ENCODE data around the gene CCT5.
"Not testable (repeated sequence)": the region's sequence is repeated elsewhere in the genome, so short reads cannot be mapped to it uniquely, and the experiment has no call there.

CCT5 gene

DNA sequence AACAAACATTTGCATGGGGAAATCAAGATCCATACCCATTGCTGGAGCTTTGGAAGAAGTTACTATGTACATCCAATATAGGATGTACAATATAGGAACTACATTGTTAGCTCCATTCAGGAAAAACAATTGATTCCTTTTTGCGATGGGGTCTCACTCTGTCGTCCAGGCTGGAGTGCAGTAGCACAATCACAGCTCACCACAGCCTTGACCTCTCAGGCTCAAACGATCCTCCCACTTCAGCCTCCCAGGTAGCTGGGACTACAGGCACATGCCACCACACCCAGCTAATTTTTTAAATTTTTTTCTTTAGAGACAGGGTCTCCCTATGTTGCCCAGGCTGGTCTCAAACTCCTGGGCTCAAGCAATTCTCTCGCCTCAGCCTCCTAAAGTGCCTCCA is 2.9 kb upstream of the CCT5 start:
- DNase-seq = not testable (repeated sequence)

DNA sequence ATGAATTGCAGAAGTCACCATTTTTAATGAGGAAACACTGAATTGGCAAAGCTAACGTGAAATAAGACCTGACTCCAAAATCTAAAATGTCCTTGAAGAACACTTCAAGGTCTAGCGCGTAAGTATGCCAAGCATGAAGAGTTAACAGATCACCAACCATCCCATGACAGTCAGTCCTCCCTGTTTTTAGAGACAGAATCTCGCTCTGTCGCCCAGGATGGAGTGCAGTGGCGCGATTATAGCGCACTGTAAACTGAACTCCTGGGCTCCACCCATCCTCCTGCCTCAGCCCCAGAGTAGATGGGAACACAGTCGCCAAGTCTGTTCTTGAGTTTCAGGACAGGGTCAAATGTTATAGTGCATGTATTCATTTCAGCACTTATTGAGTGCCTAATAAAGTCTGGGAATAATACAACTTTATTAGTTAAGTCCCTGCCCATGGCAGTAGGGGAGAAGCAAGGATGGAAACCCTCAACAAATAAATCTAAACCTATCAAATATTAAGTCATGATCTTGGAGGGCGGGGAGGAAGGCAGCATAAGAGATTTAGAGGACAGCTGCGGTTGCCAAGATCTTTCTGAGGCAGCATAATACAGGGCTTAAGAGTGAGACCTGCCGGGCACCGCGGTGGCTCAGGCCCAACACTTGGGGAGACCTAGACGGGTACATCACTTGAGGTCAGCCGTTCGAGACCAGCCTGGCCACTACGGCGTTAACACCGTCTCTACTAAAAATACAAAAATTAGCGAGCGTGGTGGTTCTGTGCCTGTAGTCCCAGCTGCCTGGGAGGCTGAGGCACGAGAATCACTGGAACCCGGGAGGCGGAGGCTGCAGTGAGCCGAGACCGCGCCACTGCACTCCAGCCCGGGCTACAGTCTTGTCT is 1.5 kb upstream of the CCT5 start:
- no peak for DNase-seq

DNA sequence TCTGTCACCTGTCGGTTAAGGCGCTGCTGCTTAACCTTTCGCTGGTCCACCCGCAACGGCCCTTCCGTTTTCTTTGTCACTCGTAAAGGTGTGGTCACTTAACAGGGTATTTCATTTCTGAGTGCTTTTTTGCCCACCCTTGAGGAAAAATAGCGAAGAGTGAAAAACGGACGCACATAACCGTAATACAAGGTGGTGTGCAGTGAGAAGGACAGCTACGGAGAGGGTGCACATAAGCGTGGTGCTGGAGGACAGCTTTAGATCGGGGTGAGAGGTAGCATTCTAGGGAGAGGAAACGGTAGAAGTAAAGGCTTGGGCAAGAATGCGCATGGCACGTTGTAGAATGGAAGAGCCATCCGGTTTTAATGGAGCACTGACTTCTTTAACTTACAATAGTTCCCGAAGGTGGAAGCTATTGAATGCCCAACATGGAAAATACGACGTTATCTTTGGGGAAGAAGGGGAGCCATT is 761 bp downstream of the CCT5 start:
- DNase-seq = peak in 1 of 2 experiments; percentile 7

DNA sequence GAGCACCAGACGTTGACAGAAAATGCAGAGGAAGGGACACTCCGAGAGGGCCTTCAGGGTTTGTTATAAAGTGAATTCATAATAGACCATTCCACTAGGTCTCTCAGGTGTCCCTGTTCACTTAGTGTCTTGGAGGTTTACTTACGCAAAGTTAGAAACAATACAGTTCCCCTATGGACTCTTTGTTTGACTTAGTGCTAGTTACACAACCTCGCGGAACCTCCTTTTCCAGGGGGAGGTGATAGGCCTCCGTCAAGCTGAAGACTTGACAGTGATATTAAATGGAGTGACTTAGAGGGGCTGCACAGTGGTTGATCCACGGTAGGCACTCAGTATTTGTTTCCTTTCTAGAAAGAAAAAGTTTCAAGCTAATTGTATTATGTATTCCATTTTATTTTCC is 1.3 kb downstream of the CCT5 start:
- no peak for DNase-seq

DNA sequence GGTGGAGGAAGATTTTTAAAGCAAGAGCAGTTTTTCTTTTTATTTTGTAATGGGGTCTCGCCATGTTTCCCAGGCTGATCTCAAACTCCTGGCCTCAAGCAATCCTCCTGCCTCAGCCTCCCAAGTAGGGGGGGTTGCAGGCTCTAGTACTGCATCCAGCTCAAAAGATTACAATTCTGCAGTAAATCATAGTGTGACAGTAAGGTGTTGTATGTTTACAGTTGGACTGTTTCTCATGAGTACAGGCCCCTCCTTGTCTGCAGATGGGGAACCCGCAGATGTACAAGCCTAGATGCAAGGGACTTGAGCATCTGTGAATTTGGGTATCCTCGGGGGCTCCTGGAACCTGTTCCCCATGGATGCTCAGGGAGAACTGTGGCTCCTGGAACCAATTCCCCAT is 3.3 kb downstream of the CCT5 start:
- DNase-seq = no peak

DNA sequence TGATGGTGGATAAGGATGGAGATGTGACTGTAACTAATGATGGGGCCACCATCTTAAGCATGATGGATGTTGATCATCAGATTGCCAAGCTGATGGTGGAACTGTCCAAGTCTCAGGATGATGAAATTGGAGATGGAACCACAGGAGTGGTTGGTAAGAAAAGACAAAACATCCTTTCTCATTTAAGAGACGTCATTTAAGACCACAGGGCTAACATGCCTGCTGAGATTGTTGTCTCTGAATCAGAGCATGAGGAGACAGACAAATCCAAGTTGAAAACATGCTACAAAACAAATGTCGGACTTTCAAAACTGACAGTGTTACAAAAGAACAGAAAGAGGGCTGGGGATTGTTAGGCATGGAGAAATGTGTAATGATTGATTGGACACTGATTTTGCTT is 4.6 kb downstream of the CCT5 start:
- no peak for DNase-seq

DNA sequence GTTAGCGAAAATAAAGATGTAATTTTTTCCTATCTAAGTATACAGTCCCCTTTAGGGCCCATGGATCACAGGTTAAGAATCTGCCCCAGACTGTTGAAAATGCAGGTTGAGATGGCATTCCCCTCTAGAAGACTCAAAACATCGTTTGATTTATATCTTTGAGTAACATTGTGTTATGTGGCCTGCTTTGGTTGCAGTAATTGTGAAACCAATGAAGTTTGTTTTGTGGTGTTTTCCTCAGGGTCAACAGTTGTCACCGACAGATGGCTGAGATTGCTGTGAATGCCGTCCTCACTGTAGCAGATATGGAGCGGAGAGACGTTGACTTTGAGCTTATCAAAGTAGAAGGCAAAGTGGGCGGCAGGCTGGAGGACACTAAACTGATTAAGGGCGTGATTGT is 7.8 kb downstream of the CCT5 start:
- no peak for DNase-seq

DNA sequence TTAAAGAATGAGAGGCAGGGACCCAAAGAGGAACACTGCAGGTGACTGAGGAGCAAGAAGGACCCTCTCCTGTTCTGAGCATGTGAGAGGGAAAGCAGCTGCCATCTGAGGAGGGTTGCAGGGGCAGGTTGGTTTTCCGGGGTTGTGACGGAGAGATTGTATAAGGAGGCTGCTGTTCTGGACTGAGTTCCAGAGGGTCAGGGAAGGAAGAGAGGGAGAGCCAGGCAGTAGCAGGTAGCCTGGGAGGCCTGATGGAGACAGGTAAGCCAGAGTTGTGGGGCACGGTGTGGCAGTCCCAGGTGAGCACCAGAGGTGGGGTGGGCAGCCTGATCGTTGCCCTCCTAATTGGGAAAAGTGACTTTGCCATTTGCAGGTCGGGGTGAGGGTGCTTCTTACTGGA is 9.8 kb downstream of the CCT5 start:
- no peak for DNase-seq

DNA sequence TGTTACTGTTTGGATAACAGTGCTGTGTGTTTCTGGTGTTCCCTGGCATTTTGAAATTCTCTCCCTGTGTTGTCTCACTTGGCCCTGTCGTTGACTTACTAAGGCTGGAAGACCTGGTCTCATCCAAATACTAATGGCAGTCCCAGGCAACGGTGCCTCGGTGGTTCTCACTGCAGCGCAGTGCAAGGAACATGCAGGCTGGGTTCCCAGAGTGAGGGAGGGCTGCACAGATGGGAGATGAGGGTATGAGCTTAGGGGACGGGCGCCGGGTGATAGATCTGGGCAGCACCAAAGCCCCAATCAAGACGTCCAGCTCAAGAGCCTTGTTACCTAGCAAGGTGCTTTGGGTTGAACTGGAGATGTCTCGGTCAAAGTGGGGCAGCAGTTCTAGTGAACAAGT is 11.0 kb downstream of the CCT5 start:
- no peak for DNase-seq

DNA sequence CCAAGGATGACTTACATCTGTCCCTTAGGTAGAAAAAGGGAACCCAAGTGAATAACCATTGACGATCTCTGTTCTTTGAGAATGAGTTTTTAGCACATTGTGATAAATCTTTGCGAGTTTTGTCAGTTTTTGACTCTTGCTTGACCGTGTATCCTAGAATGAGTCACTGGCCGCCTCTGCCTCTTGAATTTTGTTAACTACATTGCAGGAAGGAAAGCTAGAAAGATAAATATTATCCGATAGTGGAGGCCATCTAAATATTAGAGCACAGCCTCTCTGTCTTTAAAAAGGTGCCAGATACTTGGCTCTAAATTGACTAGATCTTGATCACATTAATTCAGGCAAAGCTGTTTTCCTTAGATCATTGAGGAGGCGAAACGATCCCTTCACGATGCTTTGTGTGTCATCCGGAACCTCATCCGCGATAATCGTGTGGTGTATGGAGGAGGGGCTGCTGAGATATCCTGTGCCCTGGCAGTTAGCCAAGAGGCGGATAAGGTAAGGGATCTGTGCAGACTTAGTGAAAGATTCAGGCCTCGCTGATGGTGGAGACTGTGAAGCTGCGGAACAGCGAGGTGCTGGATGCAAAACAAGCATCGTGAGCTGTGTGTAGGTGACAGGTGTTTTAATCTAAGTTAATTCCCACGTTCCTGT is 12.2 kb downstream of the CCT5 start:
- DNase-seq = no peak

DNA sequence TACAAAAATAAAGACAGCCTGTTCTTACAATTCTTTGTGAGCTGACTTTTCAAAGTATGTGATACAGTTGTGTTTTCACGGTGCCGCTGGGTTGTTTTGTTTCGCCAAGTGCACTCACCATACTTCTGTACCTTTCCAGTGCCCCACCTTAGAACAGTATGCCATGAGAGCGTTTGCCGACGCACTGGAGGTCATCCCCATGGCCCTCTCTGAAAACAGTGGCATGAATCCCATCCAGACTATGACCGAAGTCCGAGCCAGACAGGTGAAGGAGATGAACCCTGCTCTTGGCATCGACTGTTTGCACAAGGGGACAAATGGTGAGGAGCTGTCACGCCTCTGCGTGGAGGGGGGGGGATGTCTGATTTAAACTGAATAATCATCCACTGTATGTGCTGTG is 12.9 kb downstream of the CCT5 start:
- no peak for DNase-seq

DNA sequence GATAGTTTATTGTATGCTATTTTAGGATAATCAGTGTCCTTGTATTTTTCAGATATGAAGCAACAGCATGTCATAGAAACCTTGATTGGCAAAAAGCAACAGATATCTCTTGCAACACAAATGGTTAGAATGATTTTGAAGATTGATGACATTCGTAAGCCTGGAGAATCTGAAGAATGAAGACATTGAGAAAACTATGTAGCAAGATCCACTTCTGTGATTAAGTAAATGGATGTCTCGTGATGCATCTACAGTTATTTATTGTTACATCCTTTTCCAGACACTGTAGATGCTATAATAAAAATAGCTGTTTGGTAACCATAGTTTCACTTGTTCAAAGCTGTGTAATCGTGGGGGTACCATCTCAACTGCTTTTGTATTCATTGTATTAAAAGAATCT is 14.5 kb downstream of the CCT5 start:
- DNase-seq = no peak

DNA sequence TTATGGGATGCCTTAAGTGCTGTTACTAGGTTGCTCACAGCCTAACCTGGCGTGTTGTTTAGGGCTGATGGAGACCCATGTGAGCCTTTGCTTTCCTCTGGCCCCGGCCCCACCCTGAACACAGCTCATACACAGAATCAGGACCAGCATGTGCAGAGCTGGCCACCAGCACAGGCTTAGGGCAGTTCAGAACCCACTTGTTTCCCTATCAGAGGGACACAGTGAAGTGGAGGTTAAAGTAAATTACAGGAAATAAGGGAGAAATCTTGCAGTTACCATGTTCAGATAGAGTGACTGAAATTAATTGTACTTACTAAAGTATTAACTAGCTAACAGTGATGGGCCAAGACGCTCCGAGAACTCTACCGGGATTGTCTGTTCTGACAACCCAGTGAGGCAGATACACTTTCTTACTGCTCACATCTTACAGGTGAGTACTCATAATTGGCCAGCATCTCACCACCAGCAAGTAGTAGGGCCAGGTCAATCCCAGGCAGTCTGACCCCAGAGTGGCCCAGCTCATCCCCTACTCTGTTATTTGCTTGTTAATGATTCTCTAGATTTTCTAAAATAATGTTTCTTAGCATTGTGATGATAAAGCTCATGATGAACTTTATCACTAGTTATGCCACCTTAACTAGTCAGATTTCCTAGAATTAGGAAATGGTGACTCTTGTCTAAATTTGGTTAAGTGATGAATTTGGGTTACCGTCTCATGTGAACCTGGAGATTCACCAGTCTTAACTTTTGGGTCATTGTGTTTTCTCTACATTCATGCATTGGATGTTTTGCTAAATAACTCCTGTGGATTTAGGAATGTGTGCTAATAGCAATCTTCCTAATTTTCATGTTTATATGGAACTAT is 15.4 kb downstream of the CCT5 start:
- DNase-seq = no peak

DNA sequence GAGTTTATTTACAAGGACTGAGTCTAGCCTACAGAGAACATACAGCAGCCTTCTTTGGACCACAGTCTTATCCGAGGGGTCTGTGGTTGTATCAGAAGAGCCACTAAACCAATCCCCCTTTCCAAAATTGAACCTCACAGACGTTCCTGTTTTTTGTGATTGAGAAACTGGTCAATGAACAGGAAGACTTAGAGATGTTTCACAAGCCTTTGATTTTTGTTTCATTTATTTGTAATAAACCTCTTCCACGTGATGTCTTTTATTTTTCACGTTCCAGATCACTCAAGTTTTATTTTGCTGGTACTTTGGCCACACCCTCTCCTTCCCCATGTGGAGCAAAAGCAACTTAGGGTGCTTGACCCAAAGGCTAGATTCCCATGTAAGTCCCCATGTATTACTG is 16.1 kb downstream of the CCT5 start:
- no peak for DNase-seq

DNA sequence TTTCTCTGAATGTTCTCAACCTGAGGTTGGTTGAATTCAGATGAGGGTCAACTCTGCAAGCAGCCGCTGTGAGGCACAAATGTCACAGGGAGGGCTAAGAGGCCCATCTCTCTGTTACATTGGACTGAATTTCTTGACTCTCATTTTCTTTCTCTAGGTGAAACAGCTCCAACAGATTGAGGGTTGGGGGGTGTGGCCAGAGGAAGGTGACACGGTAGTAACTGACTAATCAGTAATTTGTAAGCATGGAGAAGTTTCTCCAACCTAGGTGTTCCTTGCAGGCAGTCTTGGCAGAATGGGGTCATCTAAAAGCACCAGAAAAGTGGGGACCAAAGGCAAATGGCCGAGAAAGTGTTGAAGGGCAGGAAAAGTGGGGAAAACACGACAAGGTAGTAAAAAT is 16.8 kb downstream of the CCT5 start:
- DNase-seq = no peak

DNA sequence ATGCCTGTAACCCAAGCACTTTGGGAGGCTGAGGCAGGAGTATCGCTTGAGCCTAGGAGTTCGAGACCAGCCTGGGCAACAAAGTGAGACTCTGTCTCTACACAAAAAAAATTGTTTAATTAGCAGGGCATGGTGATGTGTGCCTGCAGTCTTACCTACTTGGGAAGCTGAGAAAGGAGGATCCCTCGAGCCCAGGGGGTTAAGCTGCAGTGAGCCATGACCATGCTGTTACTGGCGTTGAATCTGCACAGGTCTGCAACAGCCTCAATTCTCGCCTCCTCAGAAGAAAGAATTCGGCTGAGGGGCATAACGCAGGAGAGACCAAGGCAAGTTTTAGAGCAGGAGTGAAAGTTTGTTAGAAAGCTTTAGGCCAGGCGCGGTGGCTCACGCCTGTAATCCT is 18.0 kb downstream of the CCT5 start:
- no peak for DNase-seq

DNA sequence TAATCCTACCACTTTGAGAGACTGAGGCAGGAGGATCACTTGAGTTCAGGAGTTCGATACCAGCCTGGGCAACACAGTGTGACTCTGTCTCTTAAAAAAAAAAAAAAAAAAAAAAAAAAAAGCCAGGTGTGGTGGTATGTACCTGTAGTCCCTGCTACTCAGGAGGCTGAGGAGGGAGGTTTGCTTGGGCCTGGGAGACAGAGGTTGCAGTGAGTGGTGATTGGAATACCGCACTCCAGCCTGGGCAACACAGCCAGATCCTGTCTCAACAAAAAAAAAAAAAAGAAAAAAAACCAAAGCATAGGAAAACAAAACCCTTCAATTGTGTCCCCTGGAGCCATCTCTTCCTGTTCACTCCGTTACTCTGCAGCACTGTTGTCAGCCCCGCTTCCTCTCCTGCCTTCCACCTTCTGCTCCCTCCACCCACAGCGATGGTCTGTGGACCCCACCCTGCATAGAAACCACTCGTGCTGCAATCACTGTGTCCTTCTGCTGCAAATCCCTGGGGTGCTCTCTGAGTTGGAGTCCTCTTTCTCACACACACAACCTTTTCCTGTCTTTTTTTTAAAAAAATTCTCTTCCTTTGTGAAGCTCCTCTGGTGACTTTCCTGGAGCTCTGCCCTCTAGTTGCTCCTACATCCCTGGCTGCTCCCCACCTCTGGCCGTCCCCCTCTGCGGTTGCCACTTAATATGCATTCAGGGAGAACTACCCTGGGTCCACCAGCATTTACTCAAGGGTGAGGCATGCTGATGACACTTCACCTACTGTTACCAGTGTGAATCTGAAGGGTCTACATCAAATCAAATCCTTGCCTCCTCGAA is 22.2 kb downstream of the CCT5 start:
- DNase-seq = no peak

DNA sequence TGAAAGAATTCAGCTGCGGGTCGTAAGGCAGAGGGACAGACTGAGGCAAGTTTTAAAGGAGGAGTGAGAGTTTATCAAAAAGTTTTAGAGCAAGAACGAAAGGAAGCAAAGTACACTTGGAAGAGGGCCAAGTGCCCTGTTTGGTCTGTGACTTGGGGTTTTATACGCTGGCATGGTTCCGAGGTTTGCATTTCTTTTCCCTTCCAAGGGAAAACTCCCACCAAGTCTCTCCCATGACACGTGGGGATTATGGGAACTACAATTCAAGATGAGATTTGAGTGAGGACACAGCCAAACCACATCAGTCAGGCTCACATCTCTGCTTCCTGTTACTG is 22.8 kb downstream of the CCT5 start:
- not testable (repeated sequence) for DNase-seq

DNA sequence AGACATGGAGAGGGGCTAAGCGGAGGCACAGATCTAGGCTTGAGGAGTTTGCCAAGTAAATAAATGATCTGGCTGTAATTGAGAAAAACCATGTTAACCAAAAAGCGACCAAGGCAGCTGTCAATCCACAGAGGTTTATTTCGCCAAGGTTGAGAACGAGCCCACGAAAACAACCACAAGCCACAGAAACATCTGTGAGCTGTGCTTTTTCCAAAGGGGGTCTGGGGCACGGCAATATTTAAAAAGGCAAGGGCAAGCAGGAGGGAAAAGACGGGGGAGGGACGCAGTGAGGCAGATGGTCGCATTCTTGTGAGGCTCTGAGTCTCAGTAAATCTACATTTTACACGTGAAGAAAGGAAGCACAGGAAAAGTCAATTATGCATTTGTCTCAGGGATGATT is 25.4 kb downstream of the CCT5 start:
- no peak for DNase-seq

DNA sequence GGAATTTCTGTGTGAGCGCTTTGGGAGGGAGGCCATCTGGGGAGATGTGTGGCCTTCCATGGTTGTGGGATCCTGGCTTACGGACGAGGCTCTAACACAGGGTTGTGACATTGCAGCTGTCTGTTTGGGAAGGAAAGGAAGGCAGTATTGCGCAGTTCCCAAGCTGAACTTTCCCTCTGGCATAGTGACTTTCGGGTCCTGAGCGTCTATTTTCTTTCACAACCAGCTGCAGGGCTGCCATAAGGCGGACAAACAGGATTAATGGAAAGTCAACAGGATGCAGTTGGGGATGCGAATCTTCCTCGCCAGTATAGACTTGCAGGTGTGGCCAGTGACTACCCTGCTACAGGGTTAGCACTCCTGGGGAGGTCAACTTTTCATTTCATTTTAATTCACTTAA is 25.9 kb downstream of the CCT5 start:
- DNase-seq = no peak

DNA sequence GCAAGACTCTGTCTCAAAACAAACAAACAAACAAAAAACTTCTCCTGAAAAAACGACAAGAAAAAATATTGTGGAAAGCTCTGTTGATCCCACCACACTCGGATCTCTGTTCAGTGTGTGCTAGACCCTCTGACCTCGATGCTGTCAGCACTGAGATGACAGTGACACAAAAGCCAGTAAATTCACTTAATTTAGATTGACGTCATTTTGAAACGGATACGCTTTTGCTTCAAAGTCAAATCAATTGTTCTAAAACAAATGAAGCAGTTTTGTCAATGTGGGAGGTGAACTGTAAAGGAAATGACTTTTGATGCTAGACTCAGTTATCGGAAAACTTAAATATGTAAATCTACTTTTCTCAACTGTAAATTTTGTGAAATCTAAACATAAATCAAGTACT is 26.6 kb downstream of the CCT5 start:
- no peak for DNase-seq

DNA sequence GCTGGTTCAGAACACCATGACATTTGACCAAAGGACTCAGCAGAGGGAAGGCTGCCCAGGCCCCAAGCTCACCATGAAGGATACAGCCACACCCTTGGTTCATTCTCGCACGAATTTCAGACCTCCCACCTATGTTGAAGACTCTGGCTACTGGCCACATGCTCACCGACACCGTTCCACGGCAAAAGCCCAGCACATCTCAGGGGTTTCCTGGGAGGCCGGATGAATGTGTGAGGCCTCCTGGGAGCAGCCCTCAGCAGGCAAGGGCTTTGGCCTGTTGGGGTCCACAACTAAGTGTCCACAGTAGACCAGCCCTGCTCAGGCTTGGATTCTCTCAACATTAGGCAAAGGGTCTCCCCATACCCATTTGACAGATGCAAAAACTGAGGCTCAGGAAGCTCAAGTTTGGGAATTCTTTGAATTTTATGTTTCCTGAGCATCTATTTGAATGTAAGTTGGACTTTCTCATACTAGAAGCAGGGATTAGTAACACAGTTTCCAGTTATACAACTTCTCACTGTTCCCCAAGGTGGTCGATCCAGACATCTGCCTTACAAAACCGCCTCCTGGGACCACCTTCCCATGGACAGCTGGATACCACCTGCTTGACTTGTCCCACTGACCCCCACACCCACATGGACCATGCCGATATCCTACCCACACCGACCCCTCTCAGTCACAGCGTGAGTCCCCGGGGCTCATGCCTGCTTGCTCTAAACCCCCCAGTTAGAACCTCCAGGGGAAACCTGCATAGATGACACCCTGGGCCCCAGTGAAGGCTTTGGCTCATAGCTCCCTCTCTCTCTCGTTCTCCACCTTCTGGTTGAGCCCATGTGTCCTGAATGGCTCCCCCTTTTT is 27.9 kb downstream of the CCT5 start:
- no peak for DNase-seq

All from activated CD4-positive, alpha-beta T cell treated with anti-CD3 and anti-CD28 coated beads, Interleukin-2, amount 50 U/mL, for 4 hours (primary cell).